Measurements from ENCODE around the gene PARD3.

GRCh38 chr10:34413756-34414587 lies 401.1 kb downstream of the PARD3 start:
- TF ChIP-seq CTCF (IDR thresholded peaks at IDR 0.05): no peak
- no peak for TF ChIP-seq EZH2phosphoT487 (IDR thresholded peaks at IDR 0.05)

All from neural progenitor cell (in vitro differentiated cells).